Stimulated activated CD8-positive, alpha-beta memory T cell treated with anti-CD3 and anti-CD28 coated beads, Interleukin-15, amount 100 ng/mL, for 48 hours (primary cell): ENCODE measurements around the gene CCDC18.
"Not testable (repeated sequence)": the region's sequence is repeated elsewhere in the genome, so short reads cannot be mapped to it uniquely, and the experiment has no call there.

Experiments
- DNase-seq, 2 donors: peaks; one replicate each; pipeline ENCODE4 v3.0.0-alpha.2; 2020; ENCODE audit warnings: low read depth in 2 of 2

Gene CCDC18

DNA sequence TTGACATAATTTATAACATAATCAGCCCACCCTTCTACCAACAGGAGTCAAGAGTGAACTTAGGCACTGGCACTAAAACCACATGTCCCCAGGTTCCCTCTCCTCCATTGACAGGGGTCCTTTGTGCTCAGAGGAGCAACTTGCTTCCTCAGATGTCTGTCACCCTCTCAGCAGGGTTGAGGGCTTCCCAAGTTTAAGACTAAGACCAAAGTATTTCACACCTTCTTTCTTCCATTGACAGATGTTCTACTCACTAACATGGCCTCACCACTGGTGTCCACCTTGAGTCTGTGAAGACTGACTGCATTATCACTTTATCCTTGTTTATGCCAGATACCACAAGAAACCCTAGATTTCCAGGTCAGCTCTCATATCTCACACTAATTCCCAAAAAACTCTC is 56.5 kb downstream of the CCDC18 start:
- DNase-seq: no peak

DNA sequence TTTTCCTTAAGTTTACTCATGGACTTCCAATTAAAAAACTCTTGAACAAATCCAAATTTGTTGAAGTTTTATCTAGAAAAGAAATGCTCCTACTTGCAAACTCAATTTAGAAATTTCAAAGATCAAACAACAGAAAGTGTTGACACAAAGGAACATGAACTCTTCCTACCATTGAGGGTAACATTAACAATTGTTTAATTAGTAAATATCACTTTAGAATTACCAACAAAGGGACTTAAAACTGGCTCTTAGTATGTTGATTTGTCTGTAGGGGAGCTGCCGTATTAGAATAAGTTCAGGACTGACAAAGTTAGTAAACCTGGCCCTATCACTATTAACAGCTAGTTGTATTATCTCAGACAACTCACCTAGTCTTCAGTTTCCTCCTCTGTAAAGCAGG is 57.9 kb downstream of the CCDC18 start:
- no peak for DNase-seq

GRCh38 chr1:93239863-93240262 is 59.3 kb downstream of the CCDC18 start:
- no peak for DNase-seq

DNA sequence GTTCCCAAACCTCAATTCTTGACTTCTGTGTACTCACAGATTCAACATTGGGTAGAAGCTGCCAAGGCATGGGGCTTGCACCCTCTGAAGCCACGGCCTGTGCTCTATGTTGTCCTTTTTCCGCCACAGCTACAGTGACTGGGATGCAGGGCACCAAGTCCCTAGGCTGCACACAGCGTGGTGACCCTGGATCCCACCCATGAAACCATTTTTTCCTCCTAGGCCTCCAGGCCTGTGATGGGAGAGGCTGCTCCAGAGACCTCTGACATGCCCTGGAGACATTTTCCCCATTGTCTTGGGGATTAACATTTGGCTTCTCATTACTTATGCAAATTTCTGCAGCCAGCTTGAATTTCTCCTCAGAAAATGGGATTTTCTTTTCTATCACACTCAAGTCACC is 62.7 kb downstream of the CCDC18 start:
- DNase-seq: not testable (repeated sequence)

DNA sequence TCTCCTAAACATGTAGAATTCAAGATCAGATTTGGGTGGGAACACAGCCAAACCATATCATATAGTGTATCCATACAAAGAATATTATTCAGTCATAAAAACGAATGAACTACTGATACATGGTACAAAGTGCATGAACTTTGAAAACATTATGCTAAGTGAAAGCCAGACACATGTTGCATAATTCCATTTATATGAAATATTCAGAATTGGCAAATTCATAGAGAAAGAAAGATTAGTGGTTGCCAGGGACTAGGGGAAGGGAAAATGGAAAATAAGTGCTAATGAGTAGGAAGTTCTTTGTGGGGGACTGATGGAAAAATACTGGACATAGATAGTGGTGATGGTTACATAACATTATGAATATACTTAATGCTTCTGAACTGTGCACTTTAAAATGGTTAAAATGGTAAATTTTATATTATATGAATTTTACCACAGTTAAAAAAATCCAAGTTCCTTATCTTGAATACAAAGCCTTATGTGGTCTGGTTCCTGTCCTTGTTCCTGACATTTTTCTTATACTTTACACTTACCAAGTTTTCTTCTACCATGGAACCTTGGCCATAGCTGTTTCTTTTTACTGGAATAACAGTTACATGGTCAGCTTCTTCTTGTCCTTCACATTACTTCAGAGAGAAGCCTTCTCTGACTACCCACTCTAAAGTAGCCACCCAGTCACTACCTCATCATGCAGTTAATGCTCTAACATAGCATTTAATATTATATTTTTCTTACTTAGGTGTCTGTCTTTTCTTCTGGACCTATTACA is 64.0 kb downstream of the CCDC18 start:
- no peak for DNase-seq

- no peak for DNase-seq
Observed at GRCh38 chr1:93251966-93252365, 71.4 kb downstream of the CCDC18 start.

DNA sequence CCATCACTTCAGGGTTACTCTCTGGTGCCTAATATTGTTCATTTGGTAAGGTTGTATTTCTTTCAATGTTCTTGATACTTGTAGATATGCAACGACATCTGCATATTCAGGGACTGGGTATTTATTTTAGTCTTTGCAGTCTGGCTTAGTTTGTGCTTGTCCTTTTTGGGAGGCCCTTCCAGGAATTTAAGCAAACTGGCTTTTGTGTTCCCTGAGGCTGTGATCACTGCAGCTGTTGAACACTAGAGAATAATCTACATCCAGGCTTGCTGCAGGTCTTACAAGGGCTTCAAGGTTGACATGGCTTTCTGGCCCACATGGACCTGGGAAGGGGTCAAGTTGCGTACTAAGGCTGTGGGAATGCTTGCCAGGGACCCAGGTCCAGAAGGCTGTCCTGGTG is 72.1 kb downstream of the CCDC18 start:
- DNase-seq: no peak

DNA sequence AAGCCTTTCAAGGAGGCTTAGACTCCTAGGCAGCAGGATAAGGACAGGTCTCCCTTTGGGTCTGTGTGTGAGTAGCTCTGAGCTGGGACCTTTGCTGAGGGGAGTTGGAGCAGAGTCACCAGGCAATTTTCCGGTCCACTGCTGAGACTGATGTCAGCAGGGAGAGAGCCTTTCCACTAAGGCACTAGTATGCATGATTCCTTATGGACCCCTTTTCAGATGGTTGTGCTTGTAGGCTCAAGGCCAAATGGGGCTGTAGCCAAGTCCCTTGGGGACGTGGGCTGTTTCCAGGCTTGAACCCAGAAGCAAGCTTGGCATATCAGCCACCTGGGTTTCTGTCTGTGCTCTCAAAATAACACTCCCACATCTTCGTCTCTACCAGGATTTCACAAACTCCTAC is 73.0 kb downstream of the CCDC18 start:
- no peak for DNase-seq

DNA sequence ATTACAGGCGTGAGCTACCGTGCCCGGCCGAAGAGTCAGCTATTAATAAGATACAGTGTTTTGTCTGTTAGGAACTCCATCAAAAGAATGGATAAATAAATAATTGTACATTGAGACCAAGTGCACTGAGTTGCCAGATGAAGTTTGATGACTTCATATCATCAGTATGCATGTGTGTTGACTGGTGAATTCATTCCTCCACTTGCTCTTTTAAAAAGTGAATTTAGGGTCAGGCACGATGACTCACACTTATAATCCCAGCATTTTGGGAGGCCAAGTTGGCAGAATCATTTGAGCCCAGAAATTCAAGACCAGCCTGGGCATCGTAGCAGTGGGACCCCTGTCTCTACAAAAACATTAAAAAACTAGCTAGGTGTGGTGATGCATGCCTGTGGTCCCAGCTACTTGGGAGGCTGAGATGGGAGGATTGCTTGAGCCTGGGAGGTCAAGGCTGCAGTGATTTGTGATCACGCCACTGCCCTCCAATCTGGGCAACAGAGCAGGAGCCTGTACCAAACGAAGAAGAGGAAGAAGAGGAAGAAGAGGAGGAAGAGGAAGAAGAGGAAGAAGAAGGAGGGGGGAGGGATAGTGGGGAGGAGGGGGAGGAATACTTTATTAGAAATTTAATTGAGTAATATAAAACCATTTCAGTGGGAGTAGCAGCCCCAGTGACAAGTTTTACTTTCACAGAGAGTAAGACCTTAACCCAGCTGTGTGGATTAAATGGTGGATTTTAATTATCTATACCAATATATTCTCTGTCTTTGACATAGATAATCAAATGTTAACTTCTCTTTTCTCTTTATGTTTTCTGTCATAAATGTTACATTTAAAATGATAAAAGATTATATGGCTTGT is 74.9 kb downstream of the CCDC18 start:
- DNase-seq: no peak

- no peak for DNase-seq
Observed at GRCh38 chr1:93256433-93256832, 75.9 kb downstream of the CCDC18 start.

DNA sequence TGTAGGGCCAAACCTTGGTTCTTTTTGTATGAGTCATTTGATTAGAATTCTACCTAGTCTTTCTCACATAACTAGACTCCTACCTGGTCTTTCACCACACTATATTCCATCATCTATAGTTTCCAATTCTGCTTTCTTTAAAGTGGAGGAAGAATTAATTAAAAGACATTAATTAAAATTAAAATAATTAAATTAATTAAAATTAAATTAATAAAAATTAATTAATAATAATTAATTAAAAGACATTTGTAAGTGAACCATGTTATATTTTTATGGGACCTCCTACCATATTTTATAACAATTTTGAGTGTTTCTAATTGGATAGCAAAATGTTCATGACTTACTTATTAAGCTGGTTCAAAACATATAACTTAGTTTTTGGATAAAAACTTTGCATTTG is 77.4 kb downstream of the CCDC18 start:
- no peak for DNase-seq

- not testable (repeated sequence) for DNase-seq
Observed at GRCh38 chr1:93260726-93261125, 80.2 kb downstream of the CCDC18 start.

DNA sequence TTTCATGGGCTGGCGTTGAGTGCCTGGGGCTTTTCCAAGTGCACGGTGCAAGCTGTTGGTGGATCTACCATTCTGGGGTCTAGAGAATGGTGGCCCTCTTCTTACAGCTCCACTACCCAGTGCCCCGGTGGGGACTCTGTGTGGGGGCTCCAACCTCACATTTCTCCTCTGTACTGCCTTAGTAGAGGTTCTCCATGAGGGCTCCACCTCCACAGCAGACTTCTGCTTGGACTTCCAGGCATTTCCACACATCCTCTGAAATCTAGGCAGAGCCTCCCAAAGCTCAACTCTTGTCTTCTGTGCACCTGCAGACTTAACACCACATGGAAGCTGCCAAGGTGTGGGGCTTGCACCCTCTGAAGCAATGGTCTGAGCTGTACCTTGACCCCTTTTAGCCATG is 82.1 kb downstream of the CCDC18 start:
- no peak for DNase-seq

- DNase-seq: not testable (repeated sequence)
Observed at GRCh38 chr1:93268888-93269287, 88.4 kb downstream of the CCDC18 start.

GRCh38 chr1:93275262-93275633 is 94.7 kb downstream of the CCDC18 start:
- not testable (repeated sequence) for DNase-seq

GRCh38 chr1:93275634-93276295 is 95.2 kb downstream of the CCDC18 start:
- DNase-seq: no peak

DNA sequence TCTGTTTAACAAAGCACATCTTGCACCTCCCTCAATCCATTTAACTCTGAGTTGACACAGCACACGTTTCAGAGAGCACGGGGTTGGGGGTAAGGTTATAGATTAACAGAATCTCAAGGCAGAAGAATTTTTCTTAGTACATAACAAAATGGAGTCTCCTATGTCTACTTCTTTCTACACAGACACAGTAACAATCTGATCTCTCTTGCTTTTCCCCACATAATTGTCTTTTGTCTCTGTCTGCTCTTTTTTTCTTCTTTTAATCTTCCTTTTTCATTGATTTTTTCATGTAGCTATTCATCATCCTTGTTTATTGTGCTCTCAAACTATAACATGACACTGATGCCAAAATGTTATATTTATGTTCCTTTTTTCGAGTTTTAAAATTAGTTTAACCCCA is 97.0 kb downstream of the CCDC18 start:
- not testable (repeated sequence) for DNase-seq

DNA sequence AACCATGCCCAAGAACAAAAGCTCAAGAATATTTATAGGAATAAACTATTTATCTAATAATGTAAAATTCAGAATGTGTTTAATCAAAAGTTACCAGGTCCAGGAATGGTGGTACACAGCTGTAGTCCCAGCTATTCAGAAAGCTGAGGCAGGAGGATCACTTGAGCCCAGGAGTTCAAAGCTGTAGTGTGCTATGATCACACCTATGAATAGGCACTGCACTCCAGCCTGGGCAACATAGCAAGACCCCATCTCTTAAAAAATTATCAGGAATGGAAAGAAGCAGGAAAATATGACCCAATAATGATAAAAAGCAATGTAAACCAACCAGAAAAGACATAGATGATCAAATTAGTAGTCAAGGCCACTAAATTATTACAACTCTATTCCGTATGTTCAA is 103.0 kb downstream of the CCDC18 start:
- no peak for DNase-seq

DNA sequence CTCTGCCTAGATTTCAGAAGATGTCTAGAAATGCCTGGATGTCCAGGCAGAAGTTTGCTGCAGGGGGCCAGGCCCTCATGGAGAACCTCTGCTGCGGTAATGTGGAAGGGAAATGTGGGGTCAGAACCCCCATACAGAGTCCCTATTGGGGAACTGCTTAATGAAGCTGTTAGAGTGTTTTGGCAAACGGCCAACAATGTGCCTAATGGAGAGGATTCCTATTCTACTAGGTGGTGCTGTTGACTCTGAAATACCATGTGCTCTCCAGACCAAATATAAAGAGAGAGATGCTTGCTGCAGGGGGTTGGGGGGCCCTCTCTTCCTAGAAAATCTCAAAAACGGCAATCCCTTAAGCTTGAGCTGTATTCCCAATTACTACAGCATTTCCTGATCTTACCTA is 108.0 kb downstream of the CCDC18 start:
- no peak for DNase-seq

DNA sequence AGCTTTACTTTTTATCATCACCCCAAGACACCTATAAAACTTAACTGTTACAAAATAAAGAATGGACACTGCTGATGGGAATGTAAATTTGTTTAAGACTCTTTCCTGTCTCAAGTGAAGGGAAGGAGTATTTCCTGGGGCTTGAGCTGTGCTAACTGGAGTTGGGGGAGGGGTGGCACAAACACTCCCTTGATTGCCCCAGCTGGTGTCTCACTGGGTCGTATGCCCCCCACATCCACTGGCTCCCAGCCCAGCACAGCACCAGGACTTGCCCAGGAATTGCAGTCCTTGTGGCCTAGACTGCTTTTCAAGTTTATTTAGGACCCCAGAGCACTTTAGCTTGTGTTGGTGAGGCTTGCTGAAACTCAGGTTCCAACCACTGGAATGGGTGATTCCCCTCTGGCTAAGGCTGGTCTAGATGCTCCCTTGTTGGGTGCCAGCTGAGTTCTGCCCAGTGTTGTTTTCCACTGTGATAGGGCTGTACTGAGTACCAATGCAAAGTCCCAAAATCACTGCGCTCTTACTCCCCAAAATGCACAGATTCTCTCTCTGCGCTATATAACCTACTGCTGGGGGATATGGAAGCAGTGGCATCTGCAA is 116.1 kb downstream of the CCDC18 start:
- DNase-seq: no peak

GRCh38 chr1:93301131-93301530 is 120.6 kb downstream of the CCDC18 start:
- no peak for DNase-seq

GRCh38 chr1:93302078-93302477 is 121.6 kb downstream of the CCDC18 start:
- no peak for DNase-seq
